Measurements from ENCODE around the gene MTCH2.

Gene MTCH2

GRCh38 chr11:47631473-47631872 is 10.9 kb downstream of the MTCH2 start:
- no peak for DNase-seq

GRCh38 chr11:47628026-47628425 is 14.3 kb downstream of the MTCH2 start:
- DNase-seq: no peak

GRCh38 chr11:47626234-47626633 is 16.1 kb downstream of the MTCH2 start:
- no peak for DNase-seq

- DNase-seq: no peak
These were observed 21.5 kb downstream of the MTCH2 start for GRCh38 chr11:47620836-47621378.

GRCh38 chr11:47617417-47617809 is 24.9 kb downstream of the MTCH2 start:
- no peak for DNase-seq

GRCh38 chr11:47616726-47617416 is 25.5 kb downstream of the MTCH2 start:
- no peak for DNase-seq

- DNase-seq: no peak
These were observed 27.1 kb downstream of the MTCH2 start for GRCh38 chr11:47615249-47615648.

GRCh38 chr11:47611348-47611794 is 31.0 kb downstream of the MTCH2 start:
- no peak for DNase-seq

GRCh38 chr11:47609675-47610074 is 32.7 kb downstream of the MTCH2 start:
- DNase-seq: no peak

- no peak for DNase-seq
These were observed 35.0 kb downstream of the MTCH2 start for GRCh38 chr11:47607380-47607779.

- DNase-seq: no peak
These were observed 35.6 kb downstream of the MTCH2 start for GRCh38 chr11:47606731-47607130.

GRCh38 chr11:47605921-47606320 is 36.4 kb downstream of the MTCH2 start:
- no peak for DNase-seq

- no peak for DNase-seq
These were observed 39.1 kb downstream of the MTCH2 start for GRCh38 chr11:47603295-47603694.

- no peak for DNase-seq
These were observed 42.5 kb downstream of the MTCH2 start for GRCh38 chr11:47599902-47600301.

GRCh38 chr11:47595967-47596366 is 46.4 kb downstream of the MTCH2 start:
- DNase-seq: no peak

- DNase-seq: no peak
These were observed 47.3 kb downstream of the MTCH2 start for GRCh38 chr11:47595029-47595428.

- DNase-seq: no peak
These were observed 48.2 kb downstream of the MTCH2 start, which contains the start of gene C1QTNF4 for GRCh38 chr11:47593934-47594855. TSS of gene C1QTNF4 (minus strand) at chr11:47594411. CDS start at chr11:47590810, 3,601 bp downstream.

GRCh38 chr11:47593492-47593933 is 48.8 kb downstream of the MTCH2 start:
- DNase-seq: no peak

- DNase-seq: no peak
These were observed 49.4 kb downstream of the MTCH2 start for GRCh38 chr11:47592970-47593369.

- no peak for DNase-seq
These were observed 50.1 kb downstream of the MTCH2 start for GRCh38 chr11:47592251-47592650.

- DNase-seq: no peak
These were observed 50.6 kb downstream of the MTCH2 start for GRCh38 chr11:47591764-47592163.

- no peak for DNase-seq
These were observed 52.1 kb downstream of the MTCH2 start for GRCh38 chr11:47589977-47590861.

- DNase-seq: no peak
These were observed 52.8 kb downstream of the MTCH2 start for GRCh38 chr11:47589584-47589976.
